DND-41 (cell line): ENCODE data around the gene SLC37A4.

Source experiments
- EZH2 ChIP-seq: IDR thresholded peaks from 3 replicates; pipeline ENCODE4 v1.6.1; 2012; ENCODE audit warnings: borderline replicate concordance, low read depth, mild to moderate bottlenecking, moderate library complexity, low read length, inconsistent platforms; ENCODE audit not compliant: severe bottlenecking
- TF ChIP-seq, protein P1 (sequence below): IDR thresholded peaks from 2 replicates; pipeline ENCODE4 v1.5.1; 2012; ENCODE audit warnings: borderline replicate concordance, low read length, moderate library complexity, mild to moderate bottlenecking; ENCODE audit not compliant: poor library complexity, severe bottlenecking; ENCODE audit errors: extremely low read depth

DNA sequence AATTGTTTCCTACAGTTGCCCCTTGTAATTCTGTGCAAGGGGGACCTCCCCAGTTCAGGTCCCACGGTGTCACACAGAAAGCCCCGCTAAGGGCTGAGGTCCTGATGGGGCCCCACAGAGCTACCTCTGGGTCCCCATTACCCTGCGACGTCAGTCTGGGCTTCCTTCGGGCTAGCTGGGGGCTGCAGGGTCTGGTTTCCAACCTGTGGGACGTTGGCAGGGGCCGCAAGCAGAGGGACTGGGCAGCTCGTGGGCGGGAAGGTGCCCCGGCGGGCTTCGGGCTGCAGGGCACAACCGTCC lies 698 bp downstream of the SLC37A4 start:
- TF ChIP-seq, protein P1, sequence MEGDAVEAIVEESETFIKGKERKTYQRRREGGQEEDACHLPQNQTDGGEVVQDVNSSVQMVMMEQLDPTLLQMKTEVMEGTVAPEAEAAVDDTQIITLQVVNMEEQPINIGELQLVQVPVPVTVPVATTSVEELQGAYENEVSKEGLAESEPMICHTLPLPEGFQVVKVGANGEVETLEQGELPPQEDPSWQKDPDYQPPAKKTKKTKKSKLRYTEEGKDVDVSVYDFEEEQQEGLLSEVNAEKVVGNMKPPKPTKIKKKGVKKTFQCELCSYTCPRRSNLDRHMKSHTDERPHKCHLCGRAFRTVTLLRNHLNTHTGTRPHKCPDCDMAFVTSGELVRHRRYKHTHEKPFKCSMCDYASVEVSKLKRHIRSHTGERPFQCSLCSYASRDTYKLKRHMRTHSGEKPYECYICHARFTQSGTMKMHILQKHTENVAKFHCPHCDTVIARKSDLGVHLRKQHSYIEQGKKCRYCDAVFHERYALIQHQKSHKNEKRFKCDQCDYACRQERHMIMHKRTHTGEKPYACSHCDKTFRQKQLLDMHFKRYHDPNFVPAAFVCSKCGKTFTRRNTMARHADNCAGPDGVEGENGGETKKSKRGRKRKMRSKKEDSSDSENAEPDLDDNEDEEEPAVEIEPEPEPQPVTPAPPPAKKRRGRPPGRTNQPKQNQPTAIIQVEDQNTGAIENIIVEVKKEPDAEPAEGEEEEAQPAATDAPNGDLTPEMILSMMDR = no peak
- TF ChIP-seq EZH2 = no peak
